GM18498 (cell line): ENCODE results near the gene FTCD.

Experiments
- ATAC-seq: cut with Tn5 transposase; IDR thresholded peaks from one replicate; pipeline ENCODE4 v1.9.1; 2021; ENCODE audit warnings: mild to moderate bottlenecking, moderate library complexity; ENCODE audit not compliant: unreplicated experiment

The FTCD gene

GRCh38 chr21:46124926-46125845, 30.2 kb downstream of the FTCD start:
- no peak for ATAC-seq

- no peak for ATAC-seq
Measured at GRCh38 chr21:46124083-46124925, 31.1 kb downstream of the FTCD start.

- no peak for ATAC-seq
Measured at GRCh38 chr21:46122758-46123683, 32.4 kb downstream of the FTCD start.

GRCh38 chr21:46122237-46122671, 33.1 kb downstream of the FTCD start:
- no peak for ATAC-seq

GRCh38 chr21:46121286-46122221, 33.8 kb downstream of the FTCD start:
- no peak for ATAC-seq

- ATAC-seq = no peak
Measured at GRCh38 chr21:46120301-46121285, 34.8 kb downstream of the FTCD start.

GRCh38 chr21:46119637-46120271, 35.6 kb downstream of the FTCD start:
- no peak for ATAC-seq

- ATAC-seq = no peak
Measured at GRCh38 chr21:46119144-46119636, 36.2 kb downstream of the FTCD start.

- ATAC-seq = no peak
Measured at GRCh38 chr21:46118316-46119143, 36.8 kb downstream of the FTCD start.

- no peak for ATAC-seq
Measured at GRCh38 chr21:46117586-46118315, 37.6 kb downstream of the FTCD start.

GRCh38 chr21:46116776-46117585, 38.4 kb downstream of the FTCD start:
- no peak for ATAC-seq

- no peak for ATAC-seq
Measured at GRCh38 chr21:46116189-46116775, 39.1 kb downstream of the FTCD start.

GRCh38 chr21:46115441-46116188, 39.8 kb downstream of the FTCD start:
- no peak for ATAC-seq

GRCh38 chr21:46114963-46115362, 40.4 kb downstream of the FTCD start:
- ATAC-seq = no peak
